ENCODE results near the gene ARFGEF3.

ARFGEF3 gene

DNA sequence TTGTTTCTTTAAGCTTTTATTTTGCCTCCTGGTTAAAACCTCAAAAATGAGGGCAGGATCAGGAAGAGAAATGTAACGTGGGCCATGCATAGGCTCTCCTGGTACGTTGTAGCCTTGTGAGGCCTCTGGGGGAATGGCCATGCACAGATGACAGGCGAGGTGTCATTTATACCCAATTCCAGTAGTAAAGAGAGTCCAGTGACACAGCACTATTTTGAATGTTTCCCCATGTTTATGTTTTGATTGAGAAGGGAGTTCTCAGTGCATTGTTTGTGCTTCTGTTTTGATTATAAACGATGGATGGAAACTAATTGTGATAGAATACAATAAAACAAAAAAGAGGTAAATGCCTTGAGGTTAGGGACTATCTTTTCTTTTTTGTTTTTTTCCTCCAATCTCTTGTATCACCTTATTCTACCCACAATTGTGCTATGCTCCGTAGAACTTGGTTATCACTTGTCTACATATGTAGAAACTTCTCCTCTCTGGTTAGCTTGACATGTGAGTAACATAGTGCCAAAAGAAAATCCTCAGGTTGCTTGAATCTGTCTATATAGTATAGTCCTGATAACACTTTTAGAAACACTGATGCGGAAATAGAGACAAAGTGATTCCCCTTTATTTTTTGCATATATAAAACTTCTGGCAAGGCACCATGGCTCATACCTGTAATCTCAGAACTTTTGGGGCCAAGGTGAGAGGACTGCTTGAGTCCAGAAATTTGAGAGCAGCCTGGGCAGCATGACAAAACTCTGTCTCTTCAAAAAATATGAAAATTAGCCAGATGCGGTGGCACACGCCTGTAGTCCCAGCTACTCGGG, 209.1 kb downstream of the ARFGEF3 start:
- no peak for DNase-seq

DNA sequence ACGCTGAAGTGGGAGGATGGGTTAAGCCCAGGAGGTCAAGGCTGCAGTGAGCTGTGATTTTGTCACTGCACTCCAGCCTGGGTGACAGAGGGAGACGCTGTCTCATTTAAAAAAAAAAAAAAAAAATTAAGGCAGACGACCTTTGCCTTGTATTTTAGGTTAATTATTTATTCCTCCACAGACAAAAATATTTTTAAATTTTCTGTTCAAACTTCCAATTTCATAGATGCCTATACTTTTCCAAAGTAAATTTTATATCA, 209.6 kb downstream of the ARFGEF3 start:
- no peak for DNase-seq

DNA sequence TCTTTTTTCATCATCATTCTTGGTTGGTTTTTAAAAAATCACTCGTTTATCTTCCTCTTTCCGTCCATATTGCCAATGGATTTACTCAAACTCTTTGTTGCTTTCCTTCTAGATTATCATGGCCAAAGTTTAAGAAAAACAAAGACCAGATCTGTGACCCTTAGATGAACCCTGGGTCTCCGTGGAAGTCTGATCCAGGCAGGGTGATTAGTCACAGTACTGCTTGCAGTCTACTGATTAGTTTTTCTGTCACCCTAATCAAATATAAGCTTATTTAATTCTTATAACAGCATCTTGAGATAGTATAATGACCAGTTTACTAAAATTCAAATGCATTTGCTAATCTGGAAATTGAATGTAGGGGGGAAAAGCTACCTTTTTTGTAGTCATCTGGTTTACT, 210.0 kb downstream of the ARFGEF3 start:
- no peak for DNase-seq

DNA sequence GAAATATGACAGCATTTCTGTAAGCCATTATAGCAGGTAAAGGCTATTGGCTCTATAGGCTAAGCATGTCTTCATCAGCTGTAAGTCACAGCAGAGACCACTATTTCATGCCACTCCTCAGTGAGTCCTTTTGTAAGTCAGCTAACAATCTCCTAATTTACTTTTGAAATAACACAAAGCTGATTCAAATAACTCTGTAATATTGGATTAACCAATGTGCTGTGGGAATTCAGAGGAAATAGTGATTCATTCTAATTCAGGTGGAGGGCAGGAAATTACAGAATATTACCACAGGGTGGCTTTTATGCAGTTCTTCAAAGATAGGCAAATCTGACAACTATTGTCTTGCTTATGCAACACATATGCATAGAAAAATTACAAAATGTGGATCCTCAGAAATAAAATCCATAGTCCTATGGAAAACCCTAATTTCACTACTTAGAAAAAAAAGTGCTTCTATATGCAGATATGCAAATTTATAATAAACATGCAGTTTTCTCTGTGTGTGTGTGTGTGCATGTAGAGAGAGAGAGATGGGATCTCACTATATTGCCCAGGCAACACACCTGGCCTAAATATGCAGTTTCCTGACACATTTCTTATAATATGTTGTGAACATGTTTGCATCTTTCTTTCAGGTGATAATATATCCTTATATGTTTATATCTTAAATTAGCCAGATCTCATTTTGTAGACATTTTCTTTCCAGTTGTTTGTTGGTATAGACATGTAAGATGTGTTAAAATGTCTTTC, 211.1 kb downstream of the ARFGEF3 start:
- DNase-seq, result no peak

DNA sequence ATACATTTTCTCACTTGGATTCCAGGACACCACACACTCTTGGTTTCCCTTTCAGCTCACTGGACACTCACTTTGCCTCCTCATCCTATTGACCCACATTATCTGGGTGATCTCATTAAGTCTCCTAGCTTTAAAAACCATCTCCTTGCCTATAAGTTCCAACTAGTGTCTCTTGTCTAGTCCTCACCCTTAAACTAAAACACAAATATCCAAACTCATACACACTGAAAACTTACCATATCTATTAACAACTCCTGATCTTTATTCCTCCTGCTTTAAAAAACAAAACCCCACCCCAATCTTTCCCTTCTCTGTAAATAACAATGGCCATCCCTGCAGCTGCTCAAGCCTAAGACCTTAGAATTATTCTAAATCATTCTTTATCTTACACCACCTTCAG, 212.5 kb downstream of the ARFGEF3 start:
- no peak for DNase-seq

DNA sequence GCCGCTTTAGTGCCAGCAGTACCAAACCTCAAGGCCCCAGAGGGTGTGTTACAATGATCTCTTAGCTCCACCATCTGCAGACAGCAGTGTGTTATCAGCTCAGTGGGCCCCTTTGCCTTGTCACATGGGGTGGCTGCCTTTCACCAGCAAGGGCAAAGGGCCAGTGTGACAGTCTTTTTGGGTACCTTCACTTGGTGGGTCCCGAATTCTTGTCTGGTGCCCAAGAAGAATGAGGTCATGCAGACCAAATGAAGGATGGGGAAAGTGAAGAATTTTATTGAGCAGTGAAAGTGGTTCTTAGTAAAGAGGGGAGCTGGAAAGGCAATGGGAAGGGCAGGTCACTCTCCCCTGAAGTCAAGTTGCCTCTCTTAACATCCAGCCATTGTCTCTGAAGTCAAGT, 213.1 kb downstream of the ARFGEF3 start:
- DNase-seq, result no peak

DNA sequence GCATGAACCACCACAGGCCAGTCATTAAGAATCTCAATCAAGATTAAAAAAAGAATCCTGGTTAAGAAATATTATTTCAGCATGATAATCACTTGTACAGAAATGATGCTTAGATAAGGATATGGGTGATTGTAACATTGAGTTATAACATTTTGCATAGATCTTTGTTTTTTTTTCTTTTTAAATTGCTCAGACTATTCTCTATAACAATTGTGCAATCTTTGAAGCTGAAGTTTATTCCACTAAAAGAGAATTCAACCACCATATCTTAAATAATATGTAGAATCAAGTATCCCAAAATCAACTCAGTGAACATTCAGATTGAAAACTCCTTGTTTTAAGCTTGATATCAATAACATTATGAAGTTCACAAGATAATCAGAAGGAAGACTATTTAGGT, 215.3 kb downstream of the ARFGEF3 start:
- no peak for DNase-seq

GRCh38 chr6:138377844-138378243, 216.1 kb downstream of the ARFGEF3 start, which contains the start of gene SMIM28:
SMIM28 (plus strand) TSS chr6:138377905; CDS start chr6:138378073, 168 bp downstream.
- no peak for DNase-seq

GRCh38 chr6:138378463-138378862, 216.7 kb downstream of the ARFGEF3 start:
- no peak for DNase-seq

DNA sequence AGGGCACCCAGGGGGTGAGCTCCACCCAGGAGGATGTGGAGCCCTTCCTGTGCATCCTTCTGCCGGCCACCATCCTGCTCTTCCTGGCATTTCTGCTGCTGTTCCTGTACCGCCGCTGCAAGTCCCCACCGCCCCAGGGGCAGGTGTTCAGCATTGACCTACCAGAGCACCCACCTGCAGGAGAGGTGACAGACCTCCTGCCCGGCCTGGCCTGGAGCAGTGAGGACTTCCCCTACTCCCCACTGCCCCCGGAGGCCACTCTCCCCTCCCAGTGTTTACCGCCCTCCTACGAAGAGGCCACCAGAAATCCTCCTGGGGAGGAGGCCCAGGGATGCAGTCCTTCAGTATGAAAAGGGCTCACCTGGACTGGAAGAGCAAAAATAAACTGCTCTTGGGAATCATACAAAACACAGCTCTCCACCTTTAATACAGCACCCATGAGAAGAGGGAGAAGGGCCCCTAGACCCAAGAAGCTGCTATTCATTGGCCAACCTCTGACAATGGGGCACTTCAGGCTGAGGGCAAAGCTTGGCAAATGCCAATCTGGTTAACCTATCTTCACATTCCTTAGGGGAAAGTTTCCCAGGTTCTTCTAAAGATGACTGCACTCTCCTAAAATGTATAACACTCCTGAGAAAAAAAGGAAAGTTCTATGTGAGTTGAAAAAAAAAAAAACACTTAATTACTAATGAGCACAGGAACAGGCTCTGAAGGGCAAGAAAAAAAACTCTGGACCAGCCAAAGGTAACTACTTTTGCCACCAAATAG, 220.9 kb downstream of the ARFGEF3 start:
- no peak for DNase-seq

DNA sequence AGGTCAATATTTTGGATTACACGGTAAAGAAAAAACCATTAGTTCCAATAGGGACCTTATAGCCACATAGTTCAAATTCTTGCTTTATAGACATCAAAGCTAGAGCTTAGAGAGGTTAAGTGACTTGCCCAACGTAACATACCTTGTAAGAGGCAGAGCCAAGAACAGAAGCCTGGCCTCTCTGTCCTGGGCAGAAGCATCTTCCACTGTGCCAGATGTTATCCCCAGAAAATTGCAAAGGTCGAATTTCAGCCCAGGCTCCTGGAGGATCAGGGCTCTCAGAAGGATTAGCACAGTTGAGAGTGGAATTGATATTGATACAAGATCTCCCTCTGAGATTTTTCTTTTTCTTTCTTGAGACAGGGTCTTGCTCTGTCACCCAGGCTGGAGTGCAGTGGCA, 222.0 kb downstream of the ARFGEF3 start:
- DNase-seq, result no peak

DNA sequence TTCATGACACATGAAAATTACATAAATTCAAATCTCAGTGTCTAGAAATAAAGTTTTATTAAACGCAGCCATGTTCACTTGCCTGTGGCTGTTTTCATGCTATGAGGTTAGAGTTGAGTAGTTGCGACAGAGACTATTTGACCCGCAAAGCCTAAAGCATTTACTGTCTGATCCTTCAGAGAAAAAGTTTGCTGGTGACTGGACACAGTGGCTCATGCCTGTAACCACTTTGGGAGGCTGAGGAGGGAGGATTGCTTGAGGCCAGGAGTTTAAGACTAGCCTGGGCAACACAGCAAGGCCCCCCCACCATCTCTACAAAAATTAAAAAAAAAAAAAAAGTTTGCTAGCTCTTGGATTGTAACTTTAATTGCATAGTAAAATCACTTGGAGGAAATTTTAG, 225.2 kb downstream of the ARFGEF3 start:
- no peak for DNase-seq

DNA sequence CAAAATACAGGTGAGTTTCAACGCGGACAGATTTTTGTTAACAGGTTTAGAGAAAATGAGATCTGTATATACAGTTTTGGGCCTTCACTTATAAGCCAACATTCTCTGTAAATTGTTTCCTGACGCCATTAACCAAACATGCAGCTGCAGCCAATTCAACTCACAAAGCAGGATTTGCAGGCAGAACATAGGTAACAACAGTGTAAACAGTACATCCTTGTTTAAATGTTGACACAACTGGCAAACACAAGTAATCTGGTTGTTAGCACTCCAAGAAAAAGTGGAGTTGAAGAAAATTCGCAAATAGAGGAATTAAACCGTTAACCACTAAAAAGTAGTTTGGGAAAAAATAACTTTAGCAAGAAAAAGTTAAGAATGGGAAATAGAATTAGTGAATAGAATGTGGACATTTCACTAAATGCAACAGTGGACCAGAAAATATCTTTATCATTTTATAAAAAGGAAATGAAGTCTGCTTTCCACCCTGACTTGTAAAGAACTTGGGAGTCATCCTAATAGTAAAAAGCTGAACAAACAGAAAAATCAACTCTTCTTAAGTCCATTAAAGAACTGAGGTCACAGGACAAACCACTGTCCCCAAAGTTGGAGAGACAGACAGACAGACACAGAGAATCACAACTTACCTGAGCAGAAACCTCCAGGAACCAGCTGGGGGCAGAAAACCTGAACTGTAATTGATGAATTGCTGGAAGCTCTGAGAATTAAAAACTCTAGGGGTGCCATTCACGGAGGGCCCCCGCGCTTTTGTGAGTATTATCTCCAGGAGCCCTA, 226.0 kb downstream of the ARFGEF3 start:
- DNase-seq, result no peak

DNA sequence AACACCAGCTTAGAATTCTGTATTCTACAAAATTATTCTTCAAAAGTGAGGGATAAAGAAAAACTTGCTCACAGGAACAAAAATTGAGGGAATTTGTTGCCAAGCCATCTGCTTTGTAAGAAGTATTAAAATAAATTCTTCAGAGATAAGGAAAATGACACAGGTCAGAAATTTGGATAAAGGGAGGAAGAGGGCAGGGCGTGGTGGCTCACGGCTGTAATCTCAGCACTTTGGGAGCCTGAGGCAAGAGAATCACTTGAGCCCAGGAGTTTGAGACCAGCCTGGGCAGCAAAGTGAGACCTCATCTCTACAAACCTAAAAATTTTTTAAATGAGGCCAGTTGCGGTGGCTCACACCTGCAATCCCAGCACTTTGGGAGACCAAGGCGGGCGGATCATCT, 227.8 kb downstream of the ARFGEF3 start:
- DNase-seq, result no peak

All from NCI-H1694 (cell line).